Esophagus muscularis mucosa (tissue), 4 donors: ENCODE measurements around the gene LMX1B. TPM values are rescaled to one million over a fixed set of nuclear protein-coding genes. Genes with fewer than 3 reads are reported as not detected.

ENCODE experiments used
- DNase-seq: peaks from one replicate; pipeline ENCODE4 v3.0.0-alpha.2; 2017; ENCODE audit errors: extremely low spot score
- H3K27ac ChIP-seq, 4 donors: fragments of 200-600 bp; sonication (generic); replicated peaks in 1 of 4; 1 replicate in 3 of 4; 2 replicates in 1 of 4; pipeline ENCODE4 v1.5.1; 2016 to 2019; ENCODE audit warnings: mild to moderate bottlenecking in 1 of 4
- H3K27me3 ChIP-seq, 4 donors: fragments of 200-600 bp; sonication (generic); one replicate each; pipeline versions ENCODE4 v1.5.1 to v1.6.0; 2016 to 2019
- H3K36me3 ChIP-seq, 4 donors: fragments of 200-600 bp; sonication (generic); one replicate each; pipeline ENCODE4 v1.5.1; 2016 to 2019
- H3K4me1 ChIP-seq, 4 donors: fragments of 200-600 bp; sonication (generic); one replicate each; pipeline ENCODE4 v1.5.1; 2016 to 2019
- H3K4me3 ChIP-seq, 4 donors: fragments of 200-600 bp; sonication (generic); 1 replicate in 2 of 4; 2 replicates in 2 of 4; pipeline ENCODE4 v1.5.1; 2016 to 2019; ENCODE audit warnings: mild to moderate bottlenecking in 4 of 4, moderate library complexity in 1 of 4
- H3K9me3 ChIP-seq, 4 donors: fragments of 200-600 bp; sonication (generic); 1 replicate in 3 of 4; 2 replicates in 1 of 4; pipeline ENCODE4 v1.5.1; 2016 to 2019
- EP300 ChIP-seq: sonication (generic); formaldehyde crosslinking; IDR thresholded peaks from one replicate; pipeline ENCODE4 v1.6.1; 2017; ENCODE audit warnings: antibody characterized with exemption
- POLR2A ChIP-seq: fragments of 450-650 bp; IDR thresholded peaks from one replicate; pipeline ENCODE4 v1.6.1; 2017; ENCODE audit warnings: antibody characterized with exemption, moderate library complexity, mild to moderate bottlenecking, low read depth
- POLR2AphosphoS5 ChIP-seq, 2 donors: sonication (generic); formaldehyde crosslinking; IDR thresholded peaks; one replicate each; pipeline ENCODE4 v1.6.1; 2017; ENCODE audit warnings: antibody characterized with exemption in 2 of 2
- WGBS: methylation state at CpG from one replicate; pipeline ENCODE4 v1.1.5; 2018; 5-methylcytosine and 5-hydroxymethylcytosine counted together
- intact Hi-C: fragments of 100-400 bp; cut with DNase I; formaldehyde crosslinking; loops from one replicate; pipeline ENCODE4 v1.15.1; 2023
- total RNA-seq, 4 donors: library from RNA; depleted of rRNA; stranded (reverse); fragments of >200 nt; gene quantifications; one replicate each; pipeline versions ENCODE4 v1.1.0 to v1.2.1, GENCODE V29; 2016
- TF ChIP-seq, protein P1 (sequence below), 3 experiments: fragments of 200-600 bp in 2 of 3; fragments of 450-650 bp in 1 of 3; sonication (generic) in 2 of 3; IDR thresholded peaks; one replicate each; pipeline ENCODE4 v1.5.1; 2017 to 2019; ENCODE audit warnings: antibody characterized with exemption in 3 of 3, mild to moderate bottlenecking in 2 of 3, moderate library complexity in 1 of 3

Gene LMX1B
- total RNA-seq, 4 donors from 2014 or later = under 0.01 to 0.66 (median 0.24) TPM

DNA sequence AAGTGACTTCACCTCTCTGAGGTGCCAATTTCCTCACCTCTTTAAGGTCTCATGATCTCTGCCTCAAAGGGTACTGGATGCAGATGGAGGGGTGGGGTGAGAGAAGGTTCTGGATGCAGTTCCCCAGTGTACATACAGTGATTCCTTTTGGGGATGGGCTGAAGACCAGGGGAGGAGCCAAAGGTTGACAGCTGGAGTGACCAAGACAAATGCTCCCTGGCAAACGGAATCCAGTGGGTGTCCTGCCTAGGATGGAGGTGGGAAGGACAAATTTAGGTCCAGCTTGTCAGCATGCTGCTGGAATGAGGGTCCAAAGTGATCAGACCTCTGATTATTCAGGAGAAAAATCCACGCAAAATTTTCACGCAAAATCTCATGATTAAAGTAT is 7.3 kb upstream of the LMX1B start:
- H3K9me3 ChIP-seq = no peaks in the 10 kb centered on the region
- no peak overlapping the region for H3K27ac ChIP-seq
- peaks cover 0 to 50% (median 17%) of the 10 kb centered on the region in 4 donors for H3K27me3 ChIP-seq
- no peak overlapping the region for H3K4me3 ChIP-seq
- H3K36me3 ChIP-seq = no peaks in the 10 kb centered on the region
- no peak for DNase-seq
- TF ChIP-seq POLR2A = no peak
- TF ChIP-seq EP300 = no peak
- TF ChIP-seq, protein P1, sequence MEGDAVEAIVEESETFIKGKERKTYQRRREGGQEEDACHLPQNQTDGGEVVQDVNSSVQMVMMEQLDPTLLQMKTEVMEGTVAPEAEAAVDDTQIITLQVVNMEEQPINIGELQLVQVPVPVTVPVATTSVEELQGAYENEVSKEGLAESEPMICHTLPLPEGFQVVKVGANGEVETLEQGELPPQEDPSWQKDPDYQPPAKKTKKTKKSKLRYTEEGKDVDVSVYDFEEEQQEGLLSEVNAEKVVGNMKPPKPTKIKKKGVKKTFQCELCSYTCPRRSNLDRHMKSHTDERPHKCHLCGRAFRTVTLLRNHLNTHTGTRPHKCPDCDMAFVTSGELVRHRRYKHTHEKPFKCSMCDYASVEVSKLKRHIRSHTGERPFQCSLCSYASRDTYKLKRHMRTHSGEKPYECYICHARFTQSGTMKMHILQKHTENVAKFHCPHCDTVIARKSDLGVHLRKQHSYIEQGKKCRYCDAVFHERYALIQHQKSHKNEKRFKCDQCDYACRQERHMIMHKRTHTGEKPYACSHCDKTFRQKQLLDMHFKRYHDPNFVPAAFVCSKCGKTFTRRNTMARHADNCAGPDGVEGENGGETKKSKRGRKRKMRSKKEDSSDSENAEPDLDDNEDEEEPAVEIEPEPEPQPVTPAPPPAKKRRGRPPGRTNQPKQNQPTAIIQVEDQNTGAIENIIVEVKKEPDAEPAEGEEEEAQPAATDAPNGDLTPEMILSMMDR (IDR thresholded peaks at IDR 0.05) = no peak
- no peak for TF ChIP-seq POLR2AphosphoS5 (IDR thresholded peaks at IDR 0.05)
- intact Hi-C loops = no loop called here
- WGBS = 56% methylated on average over 3 of the region's 3 CpGs
- H3K4me1 ChIP-seq = peaks cover 10 to 24% (median 17%) of the 10 kb centered on the region in 4 donors

DNA sequence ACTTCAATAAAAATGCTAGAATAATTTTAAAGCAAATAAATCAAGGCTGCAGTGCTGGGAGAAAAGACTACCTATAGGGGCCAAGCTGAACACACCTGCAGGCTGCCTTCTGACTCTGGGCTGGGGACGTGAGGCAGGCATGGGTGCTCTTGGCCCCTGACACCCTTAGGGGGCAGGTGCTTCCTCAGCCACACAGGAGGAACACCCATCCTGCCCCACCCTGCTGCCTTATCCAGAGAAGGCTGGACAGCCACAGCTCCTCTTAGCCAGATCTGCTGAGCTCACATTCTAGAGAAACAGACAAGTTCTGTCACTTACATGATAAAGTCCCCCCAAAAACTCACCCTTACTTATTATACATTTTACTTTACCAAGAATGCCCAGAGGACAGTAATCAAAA is 6.6 kb upstream of the LMX1B start:
- no peaks in the 10 kb centered on the region for H3K36me3 ChIP-seq
- H3K9me3 ChIP-seq = no peaks in the 10 kb centered on the region
- H3K27me3 ChIP-seq = peaks cover 0 to 54% (median 23%) of the 10 kb centered on the region in 4 donors
- H3K4me1 ChIP-seq = peaks cover 17 to 30% (median 23%) of the 10 kb centered on the region in 4 donors
- no peak overlapping the region for H3K27ac ChIP-seq
- H3K4me3 ChIP-seq = no peak overlapping the region
- intact Hi-C loops = no loop called here
- DNase-seq = no peak
- TF ChIP-seq POLR2A (no peak), POLR2AphosphoS5 (IDR thresholded peaks at IDR 0.05) (no peak), EP300 (no peak)
- TF ChIP-seq, protein P1 (IDR thresholded peaks at IDR 0.05) = no peak
- WGBS = 60% methylated on average over 1 of the region's 1 CpG

DNA sequence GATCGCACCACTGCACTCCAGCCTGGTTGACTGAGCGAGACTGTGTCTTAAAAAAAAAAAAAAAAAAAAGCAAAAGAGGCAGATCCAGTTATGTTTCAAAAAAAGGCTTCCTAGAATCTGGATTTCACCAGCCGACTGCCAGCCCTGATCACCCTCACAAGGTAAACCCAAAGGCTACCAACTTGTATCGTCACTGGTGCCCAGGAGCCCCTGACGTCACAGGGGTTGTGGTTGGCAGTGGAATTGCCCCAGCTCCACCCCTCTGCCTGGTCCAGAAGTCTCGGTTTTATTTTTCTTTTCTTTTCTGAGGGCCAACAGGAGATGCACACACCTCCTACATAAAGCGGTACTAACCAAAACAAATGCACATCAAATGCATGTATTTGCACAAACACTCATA is 6.0 kb upstream of the LMX1B start:
- no peak for DNase-seq
- H3K27me3 ChIP-seq = peaks cover 5 to 60% (median 29%) of the 10 kb centered on the region in 4 donors
- H3K9me3 ChIP-seq = no peaks in the 10 kb centered on the region
- H3K4me3 ChIP-seq = no peak overlapping the region
- peaks cover 23 to 37% (median 29%) of the 10 kb centered on the region in 4 donors for H3K4me1 ChIP-seq
- intact Hi-C loops = no loop called here
- no peak overlapping the region for H3K27ac ChIP-seq
- H3K36me3 ChIP-seq = no peaks in the 10 kb centered on the region
- WGBS = 77% methylated on average over 7 of the region's 7 CpGs
- TF ChIP-seq POLR2A = no peak
- TF ChIP-seq POLR2AphosphoS5 (IDR thresholded peaks at IDR 0.05) = no peak
- no peak for TF ChIP-seq EP300
- TF ChIP-seq, protein P1 (IDR thresholded peaks at IDR 0.05) = no peak

DNA sequence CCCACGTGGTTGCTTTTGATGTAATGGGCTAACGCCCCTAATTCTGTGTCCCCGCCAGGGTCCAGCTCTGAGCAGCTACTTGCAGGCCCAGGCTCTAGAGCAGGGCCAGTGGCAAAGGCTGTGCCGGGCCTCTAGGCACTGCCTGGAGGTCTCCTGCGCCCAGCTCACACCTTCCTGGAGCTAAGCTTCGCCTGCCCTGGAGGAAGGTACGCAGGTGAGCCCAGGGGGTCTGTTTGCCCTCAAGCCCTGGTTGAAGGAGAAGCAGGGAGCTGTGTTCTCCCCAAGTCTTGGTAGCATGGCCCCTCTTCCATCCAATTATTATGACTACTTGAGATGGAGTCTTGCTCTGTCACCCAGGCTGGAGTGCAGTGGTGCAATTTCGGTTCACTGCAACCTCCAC is 5.2 kb upstream of the LMX1B start:
- Histone ChIP-seq H3K27ac (no peak overlapping the region), H3K27me3 (peaks cover 12 to 68% (median 35%) of the 10 kb centered on the region in 4 donors), H3K9me3 (no peaks in the 10 kb centered on the region), H3K36me3 (no peaks in the 10 kb centered on the region), H3K4me1 (peaks cover 30 to 45% (median 37%) of the 10 kb centered on the region in 4 donors), H3K4me3 (no peak overlapping the region)
- DNase-seq = no peak
- WGBS = 80% methylated on average over 5 of the region's 8 CpGs
- intact Hi-C loops = no loop called here
- no peak for TF ChIP-seq POLR2A
- TF ChIP-seq, protein P1 (IDR thresholded peaks at IDR 0.05) = no peak
- TF ChIP-seq EP300 = no peak
- TF ChIP-seq POLR2AphosphoS5 (IDR thresholded peaks at IDR 0.05) = no peak

DNA sequence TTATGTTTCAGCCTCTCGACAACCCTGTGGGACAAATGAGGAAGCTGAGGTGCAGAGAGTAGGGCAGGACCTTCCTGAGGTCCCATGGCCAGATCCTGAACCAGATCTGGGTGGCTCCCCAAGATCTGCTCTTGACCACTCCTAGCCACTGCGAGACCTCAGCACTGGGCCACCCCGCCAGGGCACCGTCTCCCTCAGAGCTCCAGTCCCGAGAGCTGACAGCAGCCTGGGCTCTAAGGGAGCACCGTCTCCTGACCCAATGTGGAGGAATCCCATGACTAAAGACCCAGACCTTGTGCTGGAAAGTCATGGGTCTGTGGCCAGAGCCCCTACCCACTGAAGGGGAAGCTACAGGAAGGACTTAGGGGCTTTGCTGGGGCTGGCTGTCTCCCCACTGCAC is 4.5 kb upstream of the LMX1B start:
- no peaks in the 10 kb centered on the region for H3K36me3 ChIP-seq
- intact Hi-C loops = no loop called here
- no peak overlapping the region for H3K4me3 ChIP-seq
- WGBS = 88% methylated on average over 5 of the region's 6 CpGs
- no peak for DNase-seq
- peaks cover 12 to 72% (median 35%) of the 10 kb centered on the region in 4 donors for H3K27me3 ChIP-seq
- no peaks in the 10 kb centered on the region for H3K9me3 ChIP-seq
- H3K4me1 ChIP-seq = peaks cover 30 to 44% (median 40%) of the 10 kb centered on the region in 4 donors
- TF ChIP-seq EP300 (no peak), POLR2AphosphoS5 (IDR thresholded peaks at IDR 0.05) (no peak), POLR2A (no peak)
- TF ChIP-seq, protein P1 (IDR thresholded peaks at IDR 0.05) = no peak
- no peak overlapping the region for H3K27ac ChIP-seq
